ENCODE data around the gene MBLAC2. TPM values are rescaled to one million over a fixed set of nuclear protein-coding genes. Genes with fewer than 3 reads are reported as not detected.

Gene MBLAC2
- total RNA-seq, 1 donor from 2014 or later = 6.6 TPM

DNA sequence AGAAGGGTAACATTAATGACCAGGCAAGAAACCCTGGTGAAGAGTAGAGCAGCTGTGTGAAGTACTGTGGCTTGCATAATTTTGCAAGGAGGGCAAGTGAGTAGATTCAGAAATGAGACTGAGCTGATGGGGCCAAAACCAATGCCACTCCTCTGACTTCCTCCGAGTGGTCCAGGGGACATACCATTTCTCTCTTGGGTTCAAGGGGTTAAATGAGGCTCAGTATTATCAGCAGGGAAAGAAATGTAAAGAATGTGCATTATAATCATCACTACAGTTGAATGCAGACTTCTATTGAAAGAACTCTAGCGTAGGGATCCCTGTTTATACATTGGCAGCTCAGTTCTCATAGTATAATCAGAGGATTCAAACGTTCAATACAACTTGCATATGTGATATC lies 10.0 kb upstream of the MBLAC2 start:
- H3K27ac Mint-ChIP-seq (ENCODE audit: unreplicated experiment) = no peak overlapping the region
- H3K4me3 Mint-ChIP-seq = no peak overlapping the region
- H3K36me3 Mint-ChIP-seq (ENCODE audit: low read depth) = peaks cover 13% of the 10 kb centered on the region
- H3K4me1 Mint-ChIP-seq = peaks cover 4% of the 10 kb centered on the region
- H3K9me3 Mint-ChIP-seq = no peaks in the 10 kb centered on the region
- TF ChIP-seq, protein P1, sequence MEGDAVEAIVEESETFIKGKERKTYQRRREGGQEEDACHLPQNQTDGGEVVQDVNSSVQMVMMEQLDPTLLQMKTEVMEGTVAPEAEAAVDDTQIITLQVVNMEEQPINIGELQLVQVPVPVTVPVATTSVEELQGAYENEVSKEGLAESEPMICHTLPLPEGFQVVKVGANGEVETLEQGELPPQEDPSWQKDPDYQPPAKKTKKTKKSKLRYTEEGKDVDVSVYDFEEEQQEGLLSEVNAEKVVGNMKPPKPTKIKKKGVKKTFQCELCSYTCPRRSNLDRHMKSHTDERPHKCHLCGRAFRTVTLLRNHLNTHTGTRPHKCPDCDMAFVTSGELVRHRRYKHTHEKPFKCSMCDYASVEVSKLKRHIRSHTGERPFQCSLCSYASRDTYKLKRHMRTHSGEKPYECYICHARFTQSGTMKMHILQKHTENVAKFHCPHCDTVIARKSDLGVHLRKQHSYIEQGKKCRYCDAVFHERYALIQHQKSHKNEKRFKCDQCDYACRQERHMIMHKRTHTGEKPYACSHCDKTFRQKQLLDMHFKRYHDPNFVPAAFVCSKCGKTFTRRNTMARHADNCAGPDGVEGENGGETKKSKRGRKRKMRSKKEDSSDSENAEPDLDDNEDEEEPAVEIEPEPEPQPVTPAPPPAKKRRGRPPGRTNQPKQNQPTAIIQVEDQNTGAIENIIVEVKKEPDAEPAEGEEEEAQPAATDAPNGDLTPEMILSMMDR (conservative IDR thresholded peaks at IDR 0.05) = no peak
- no peak for DNase-seq (ENCODE audit: low read depth, low spot score)
- H3K27me3 Mint-ChIP-seq (ENCODE audit: low read depth) = no peaks in the 10 kb centered on the region

DNA sequence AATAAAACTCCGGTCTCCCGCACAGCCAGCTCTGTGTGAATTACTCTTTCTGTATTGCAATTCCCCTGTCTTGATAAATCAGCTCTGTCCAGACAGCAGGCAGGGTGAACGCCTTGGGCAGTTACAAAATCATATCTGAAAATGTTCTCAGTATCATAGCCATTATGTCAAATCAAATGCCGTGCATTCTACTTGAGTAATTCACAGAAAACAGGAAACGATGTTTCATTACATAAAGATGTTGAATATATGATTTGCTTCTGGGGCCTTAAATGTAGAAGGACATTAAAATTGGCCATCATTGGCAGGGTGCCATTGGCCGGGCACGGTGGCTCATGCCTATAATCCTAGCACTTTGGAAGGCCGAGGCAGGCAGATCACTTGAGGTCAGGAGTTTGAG lies 8.6 kb upstream of the MBLAC2 start:
- no peaks in the 10 kb centered on the region for H3K27me3 Mint-ChIP-seq (ENCODE audit: low read depth)
- TF ChIP-seq, protein P1 (conservative IDR thresholded peaks at IDR 0.05) = no peak
- H3K27ac Mint-ChIP-seq (ENCODE audit: unreplicated experiment) = no peak overlapping the region

DNA sequence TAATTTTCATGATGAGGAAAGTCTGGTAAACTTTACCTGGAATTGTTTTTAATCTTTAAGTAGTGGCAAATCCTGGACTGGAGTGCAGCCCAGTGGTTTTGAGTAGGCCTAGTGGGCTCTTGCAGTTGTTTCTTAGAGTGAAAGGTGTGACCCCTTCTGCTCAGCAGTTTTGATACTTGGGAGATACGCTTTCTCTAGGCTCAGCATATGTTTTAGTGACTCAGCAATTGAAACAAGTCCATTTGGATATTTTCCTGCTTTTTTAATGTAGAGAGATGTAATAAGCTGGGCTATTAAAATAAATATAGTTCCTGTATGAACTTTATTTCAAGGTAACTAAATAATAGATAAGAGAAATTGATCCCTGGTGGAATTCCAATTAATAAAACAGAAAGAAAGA lies 6.1 kb upstream of the MBLAC2 start:
- Mint-ChIP-seq H3K27ac (ENCODE audit: unreplicated experiment) (no peak overlapping the region), H3K4me3 (no peak overlapping the region), H3K36me3 (ENCODE audit: low read depth) (peaks cover 8% of the 10 kb centered on the region), H3K27me3 (ENCODE audit: low read depth) (peaks cover 12% of the 10 kb centered on the region), H3K9me3 (no peaks in the 10 kb centered on the region), H3K4me1 (peaks cover 27% of the 10 kb centered on the region)
- TF ChIP-seq, protein P1 (conservative IDR thresholded peaks at IDR 0.05) = no peak
- no peak for DNase-seq (ENCODE audit: low read depth, low spot score)

More for the DNA sequence above, 8.6 kb upstream of the MBLAC2 start:
- DNase-seq (ENCODE audit: low read depth, low spot score) = no peak
- H3K4me3 Mint-ChIP-seq = no peak overlapping the region
- no peaks in the 10 kb centered on the region for H3K9me3 Mint-ChIP-seq
- H3K4me1 Mint-ChIP-seq = peaks cover 7% of the 10 kb centered on the region
- H3K36me3 Mint-ChIP-seq (ENCODE audit: low read depth) = peaks cover 13% of the 10 kb centered on the region

DNA sequence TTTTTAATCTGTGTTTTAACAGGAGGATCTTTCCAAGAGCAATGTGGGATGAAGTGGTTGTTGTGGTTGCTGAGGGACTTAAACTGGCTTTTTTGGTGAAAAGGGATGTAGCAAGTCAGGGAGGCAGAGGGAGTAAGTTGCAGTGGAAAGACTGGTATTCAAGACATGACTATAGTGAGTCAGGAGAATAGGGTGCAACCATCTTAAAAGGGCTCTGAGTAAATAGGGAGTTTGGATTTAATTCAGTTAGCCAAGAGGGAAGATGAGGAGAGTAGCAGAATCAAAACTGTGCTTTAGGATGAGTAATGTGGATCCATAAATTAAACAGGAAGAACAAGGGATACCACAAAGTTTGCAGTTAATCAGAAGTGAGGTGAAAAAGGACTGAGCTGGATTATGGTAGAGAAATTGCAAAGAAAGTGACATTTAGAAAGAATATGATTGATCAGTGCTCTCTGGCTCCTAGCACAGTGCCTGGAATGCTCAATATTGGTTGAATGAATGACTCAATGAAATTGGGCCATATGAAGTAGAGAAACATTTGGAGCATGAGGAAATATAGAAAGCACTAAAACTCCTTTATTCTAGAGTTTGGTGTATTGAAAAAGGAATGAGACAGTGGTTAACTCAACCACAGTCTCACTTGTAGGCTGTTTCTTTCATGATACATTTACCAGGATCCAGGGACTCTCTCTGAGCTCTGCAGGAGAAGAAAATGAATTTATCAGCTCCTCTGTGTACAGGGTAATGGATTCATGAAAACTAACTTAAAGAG lies 5.2 kb upstream of the MBLAC2 start:
- Mint-ChIP-seq H3K4me3 (no peak overlapping the region), H3K36me3 (ENCODE audit: low read depth) (peaks cover 4% of the 10 kb centered on the region), H3K4me1 (peaks cover 35% of the 10 kb centered on the region), H3K27me3 (ENCODE audit: low read depth) (peaks cover 20% of the 10 kb centered on the region), H3K27ac (ENCODE audit: unreplicated experiment) (no peak overlapping the region), H3K9me3 (no peaks in the 10 kb centered on the region)
- TF ChIP-seq, protein P1 (conservative IDR thresholded peaks at IDR 0.05) = no peak
- no peak for DNase-seq (ENCODE audit: low read depth, low spot score)

DNA sequence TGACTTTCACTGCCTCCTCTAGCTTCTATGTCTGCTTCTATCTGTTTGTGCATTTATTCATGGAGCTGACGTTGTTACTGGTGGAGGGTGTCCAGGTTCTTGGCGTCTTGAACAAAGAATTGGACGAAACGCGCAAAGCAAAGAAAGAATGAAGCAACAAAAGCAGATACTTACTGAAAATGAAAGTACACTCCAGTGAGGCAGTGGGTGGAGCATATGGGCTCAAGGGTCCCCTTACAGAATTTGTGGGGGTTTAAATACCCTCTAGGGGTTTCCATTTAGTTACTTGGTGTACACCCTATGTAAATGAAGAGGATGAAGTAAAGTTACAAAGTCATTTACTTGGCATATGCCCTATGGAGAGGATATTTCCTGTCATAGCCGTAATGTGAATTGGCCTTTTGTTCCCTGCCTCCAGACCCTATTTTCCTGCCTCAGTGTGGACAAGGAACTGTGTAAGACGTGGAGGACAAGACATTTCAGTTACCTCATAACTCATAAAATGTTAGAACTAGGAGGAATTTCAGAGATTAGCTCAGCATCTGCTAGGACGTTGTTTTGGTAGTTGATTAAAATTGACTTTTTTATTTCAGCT lies 3.1 kb upstream of the MBLAC2 start:
- no peaks in the 10 kb centered on the region for H3K9me3 Mint-ChIP-seq
- peaks cover 26% of the 10 kb centered on the region for H3K27me3 Mint-ChIP-seq (ENCODE audit: low read depth)
- TF ChIP-seq, protein P1 (conservative IDR thresholded peaks at IDR 0.05) = no peak
- no peak for DNase-seq (ENCODE audit: low read depth, low spot score)
- peaks cover 42% of the 10 kb centered on the region for H3K4me1 Mint-ChIP-seq
- H3K4me3 Mint-ChIP-seq = peak overlapping the region; percentile 12
- H3K27ac Mint-ChIP-seq (ENCODE audit: unreplicated experiment) = peak overlapping the region; percentile 84
- H3K36me3 Mint-ChIP-seq (ENCODE audit: low read depth) = no peaks in the 10 kb centered on the region

Measured in neural crest cell (in vitro differentiated cells).